ENCODE results near the gene PLEKHA7. TPM values are rescaled to one million over a fixed set of nuclear protein-coding genes. Genes with fewer than 3 reads are reported as not detected.

Gene PLEKHA7
- polyA plus RNA-seq, 1 of the 3 experiments (the other 2 are of a cell fraction) = 0.12 TPM

DNA sequence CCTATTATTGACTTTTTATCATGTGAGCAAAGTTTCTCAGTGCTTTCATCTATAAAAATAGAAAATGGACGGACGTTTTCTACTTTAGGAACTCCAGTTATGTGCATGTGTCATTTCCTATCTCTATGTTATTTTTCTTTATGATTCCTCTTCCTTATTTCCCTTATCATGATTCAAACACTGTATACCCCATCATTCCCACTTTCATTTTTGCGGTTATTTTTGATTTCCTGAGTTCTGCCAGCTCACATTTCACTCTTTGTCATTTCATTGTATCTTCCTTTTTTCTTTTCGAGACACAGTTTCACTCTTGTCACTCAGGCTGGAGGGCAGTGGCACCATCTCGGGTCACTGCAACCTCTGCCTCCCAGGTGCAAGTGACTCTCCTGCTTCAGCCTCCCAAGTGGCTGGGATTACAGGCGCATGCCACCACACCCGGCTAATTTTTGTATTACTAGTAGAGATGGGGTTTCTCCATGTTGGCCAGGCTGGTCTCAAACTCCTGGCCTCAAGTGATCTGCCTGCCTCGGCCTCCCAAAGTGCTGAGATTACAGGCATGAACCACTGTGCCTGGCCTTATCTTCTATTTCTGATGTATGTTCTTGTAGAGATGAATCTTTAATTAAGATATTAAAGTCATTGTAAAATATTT is 254.2 kb downstream of the PLEKHA7 start (continued):
- TF ChIP-seq, protein P1, sequence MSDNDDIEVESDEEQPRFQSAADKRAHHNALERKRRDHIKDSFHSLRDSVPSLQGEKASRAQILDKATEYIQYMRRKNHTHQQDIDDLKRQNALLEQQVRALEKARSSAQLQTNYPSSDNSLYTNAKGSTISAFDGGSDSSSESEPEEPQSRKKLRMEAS (IDR thresholded peaks at IDR 0.05; ENCODE audit: low read depth) = no peak
- TF ChIP-seq TEAD4 (IDR thresholded peaks at IDR 0.05; ENCODE audit: borderline replicate concordance, insufficient read depth) = no peak

DNA sequence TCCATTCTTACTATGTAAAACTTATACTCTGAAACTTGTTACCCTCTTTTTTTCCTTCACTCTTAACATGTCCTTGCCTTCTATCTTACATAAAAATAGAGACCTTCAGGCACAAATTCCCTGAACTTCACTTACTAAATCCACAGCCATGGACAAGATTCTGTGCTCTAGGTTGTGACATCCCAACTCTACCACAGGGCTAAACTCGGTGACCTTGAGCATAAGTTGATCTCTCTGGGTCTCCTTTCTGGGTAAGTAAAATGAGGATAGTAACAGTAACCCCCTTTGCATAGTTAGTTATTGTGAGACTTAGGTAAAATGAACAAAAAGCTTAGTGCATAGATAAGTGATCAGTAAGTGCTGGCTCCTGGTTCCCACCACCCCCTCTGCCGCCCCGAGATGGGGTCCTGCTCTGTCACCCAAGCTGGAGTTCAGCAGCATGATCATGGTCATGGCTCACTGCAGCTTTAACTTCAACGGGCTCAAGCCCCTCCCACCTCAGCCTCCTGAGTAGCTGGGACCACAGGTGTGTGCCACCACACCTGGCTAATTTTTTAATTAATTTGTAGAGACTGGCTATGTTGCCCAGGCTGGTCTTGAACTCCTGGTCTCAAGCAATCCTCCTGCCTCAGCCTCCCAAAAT is 255.7 kb downstream of the PLEKHA7 start:
- H3K36me3 ChIP-seq (replicated peaks in 1 of 2; ENCODE audit: control insufficient read depth in 1 of 2, insufficient read depth in 2 of 2, low read length in 1 of 2) = peaks cover 35 to 41% of the 10 kb centered on the region in 2 experiments
- no peak overlapping the region for H3K4me3 ChIP-seq (ENCODE audit: low read depth in 2 of 2, low read length in 1 of 2)
- no peaks in the 10 kb centered on the region for H4K20me1 ChIP-seq (ENCODE audit: insufficient read depth)
- peaks cover 38% of the 10 kb centered on the region for H3F3A ChIP-seq (replicated peaks; ENCODE audit: insufficient read depth)
- H3K9ac ChIP-seq = no peak overlapping the region
- no peak for DNase-seq
- 90% methylated on average over 3 of the region's 4 CpGs for WGBS (ENCODE audit: low lambda C conversion rate)
- no peak overlapping the region for H3K4me2 ChIP-seq
- no peaks in the 10 kb centered on the region for H3K79me2 ChIP-seq (ENCODE audit: insufficient read depth)
- no peaks in the 10 kb centered on the region for H3K27me3 ChIP-seq (ENCODE audit: insufficient read depth)
- H3K4me1 ChIP-seq (ENCODE audit: control insufficient read depth in 1 of 2, insufficient read depth in 2 of 2, low read depth in 1 of 2, low read length in 1 of 2) = no peaks in the 10 kb centered on the region; a peak in 1 of 4 replicates
- ChIA-PET POLR2A (no interaction called here), CTCF (interaction anchor here (0.6 kb wide), 1 partner anchor 14 kb away, joined by 3 read pairs; no protein-coding TSS in a partner anchor)
- H3K9me2 ChIP-seq = no peaks in the 10 kb centered on the region
- no peak overlapping the region for H2AFZ ChIP-seq (ENCODE audit: low read depth)
- no peaks in the 10 kb centered on the region for H3K9me3 ChIP-seq
- H3K27ac ChIP-seq (ENCODE audit: low read depth in 2 of 2, low read length in 1 of 2) = no peak overlapping the region
- no peak for TF ChIP-seq RCOR1 (IDR thresholded peaks at IDR 0.05; ENCODE audit: low read length)
- TF ChIP-seq MXI1 (IDR thresholded peaks at IDR 0.05; ENCODE audit: low read depth, low read length) = no peak
- no peak for TF ChIP-seq CHD2 (IDR thresholded peaks at IDR 0.05; ENCODE audit: low read length, partially characterized antibody)
- TF ChIP-seq RXRA (IDR thresholded peaks at IDR 0.05; ENCODE audit: borderline replicate concordance, low read depth) = no peak
- TF ChIP-seq SIN3A (IDR thresholded peaks at IDR 0.05; ENCODE audit: borderline replicate concordance, low read depth, low read length) = no peak
- TF ChIP-seq, protein P2, sequence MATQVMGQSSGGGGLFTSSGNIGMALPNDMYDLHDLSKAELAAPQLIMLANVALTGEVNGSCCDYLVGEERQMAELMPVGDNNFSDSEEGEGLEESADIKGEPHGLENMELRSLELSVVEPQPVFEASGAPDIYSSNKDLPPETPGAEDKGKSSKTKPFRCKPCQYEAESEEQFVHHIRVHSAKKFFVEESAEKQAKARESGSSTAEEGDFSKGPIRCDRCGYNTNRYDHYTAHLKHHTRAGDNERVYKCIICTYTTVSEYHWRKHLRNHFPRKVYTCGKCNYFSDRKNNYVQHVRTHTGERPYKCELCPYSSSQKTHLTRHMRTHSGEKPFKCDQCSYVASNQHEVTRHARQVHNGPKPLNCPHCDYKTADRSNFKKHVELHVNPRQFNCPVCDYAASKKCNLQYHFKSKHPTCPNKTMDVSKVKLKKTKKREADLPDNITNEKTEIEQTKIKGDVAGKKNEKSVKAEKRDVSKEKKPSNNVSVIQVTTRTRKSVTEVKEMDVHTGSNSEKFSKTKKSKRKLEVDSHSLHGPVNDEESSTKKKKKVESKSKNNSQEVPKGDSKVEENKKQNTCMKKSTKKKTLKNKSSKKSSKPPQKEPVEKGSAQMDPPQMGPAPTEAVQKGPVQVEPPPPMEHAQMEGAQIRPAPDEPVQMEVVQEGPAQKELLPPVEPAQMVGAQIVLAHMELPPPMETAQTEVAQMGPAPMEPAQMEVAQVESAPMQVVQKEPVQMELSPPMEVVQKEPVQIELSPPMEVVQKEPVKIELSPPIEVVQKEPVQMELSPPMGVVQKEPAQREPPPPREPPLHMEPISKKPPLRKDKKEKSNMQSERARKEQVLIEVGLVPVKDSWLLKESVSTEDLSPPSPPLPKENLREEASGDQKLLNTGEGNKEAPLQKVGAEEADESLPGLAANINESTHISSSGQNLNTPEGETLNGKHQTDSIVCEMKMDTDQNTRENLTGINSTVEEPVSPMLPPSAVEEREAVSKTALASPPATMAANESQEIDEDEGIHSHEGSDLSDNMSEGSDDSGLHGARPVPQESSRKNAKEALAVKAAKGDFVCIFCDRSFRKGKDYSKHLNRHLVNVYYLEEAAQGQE (IDR thresholded peaks at IDR 0.05; ENCODE audit: low read depth, low read length) = no peak
- TF ChIP-seq RFX5 (IDR thresholded peaks at IDR 0.05; ENCODE audit: low read length) = no peak
- no peak for TF ChIP-seq FOSL2 (IDR thresholded peaks at IDR 0.05; ENCODE audit: borderline replicate concordance, low read depth)
- no peak for TF ChIP-seq SMC3 (IDR thresholded peaks at IDR 0.05; ENCODE audit: low read depth, low read length)
- no peak for TF ChIP-seq EZH2phosphoT487 (IDR thresholded peaks at IDR 0.05; ENCODE audit: borderline replicate concordance, low read depth)
- no peak for TF ChIP-seq RAD21 (IDR thresholded peaks at IDR 0.05; ENCODE audit: low read length)
- no peak for TF ChIP-seq JUND (IDR thresholded peaks at IDR 0.05)
